ENCODE measurements around the gene SLC16A11.

The SLC16A11 gene

GRCh38 chr17:7017827-7018200 lies 26.1 kb downstream of the SLC16A11 start:
- no peak for DNase-seq (ENCODE audit: extremely low read depth, low read depth)

GRCh38 chr17:7016886-7017826 lies 26.7 kb downstream of the SLC16A11 start:
- TF ChIP-seq CTCF (IDR thresholded peaks at IDR 0.05; ENCODE audit: low read depth, low read length), result no peak
- DNase-seq (ENCODE audit: extremely low read depth, low read depth), result no peak

More at GRCh38 chr17:7017827-7018200, 26.1 kb downstream of the SLC16A11 start:
- no peak for TF ChIP-seq CTCF (IDR thresholded peaks at IDR 0.05; ENCODE audit: low read depth, low read length)

GRCh38 chr17:7016418-7016817 lies 27.5 kb downstream of the SLC16A11 start:
- DNase-seq (ENCODE audit: extremely low read depth, low read depth), result no peak
- TF ChIP-seq CTCF (IDR thresholded peaks at IDR 0.05; ENCODE audit: low read depth, low read length), result no peak

- DNase-seq (ENCODE audit: extremely low read depth, low read depth), result no peak
Measured at GRCh38 chr17:7014995-7015958, 28.6 kb downstream of the SLC16A11 start.

GRCh38 chr17:7014261-7014994 lies 29.5 kb downstream of the SLC16A11 start:
- DNase-seq (ENCODE audit: extremely low read depth, low read depth), result peak; percentile 95
- TF ChIP-seq CTCF (IDR thresholded peaks at IDR 0.05; ENCODE audit: low read depth, low read length), result peak; percentile 47

More at GRCh38 chr17:7014995-7015958, 28.6 kb downstream of the SLC16A11 start:
- no peak for TF ChIP-seq CTCF (IDR thresholded peaks at IDR 0.05; ENCODE audit: low read depth, low read length)

GRCh38 chr17:7011942-7012254 lies 32.0 kb downstream of the SLC16A11 start:
- no peak for DNase-seq (ENCODE audit: extremely low read depth, low read depth)
- no peak for TF ChIP-seq CTCF (IDR thresholded peaks at IDR 0.05; ENCODE audit: low read depth, low read length)
